GM12878 (cell line): Measurements from ENCODE around the gene CALN1.

Experiments used
- CEBPB ChIP-seq, 2 experiments: fragments of 150-350 bp in 1 of 2; IDR thresholded peaks; 2 replicates each; pipeline ENCODE4 v1.6.1; 2012 to 2014; ENCODE audit warnings: low read depth in 2 of 2, low read length in 2 of 2, borderline replicate concordance in 1 of 2, inconsistent platforms in 1 of 2
- CHD4 ChIP-seq: fragments of 200-600 bp; sonication (generic); IDR thresholded peaks from 2 replicates; pipeline ENCODE4 v1.6.1; 2016; ENCODE audit warnings: mild to moderate bottlenecking
- CREB1 ChIP-seq: IDR thresholded peaks from 2 replicates; pipeline ENCODE4 v1.6.1; 2012; ENCODE audit warnings: low read depth, mild to moderate bottlenecking, inconsistent platforms
- EZH2 ChIP-seq: IDR thresholded peaks from 2 replicates; pipeline ENCODE4 v1.6.1; 2012; ENCODE audit warnings: low read depth, mild to moderate bottlenecking, control low read depth, inconsistent platforms, low read length, borderline replicate concordance; ENCODE audit not compliant: control insufficient read depth
- MYC ChIP-seq: IDR thresholded peaks from 2 replicates; pipeline ENCODE4 v1.6.1; 2011; ENCODE audit warnings: mild to moderate bottlenecking, low read length, moderate library complexity, inconsistent platforms; ENCODE audit not compliant: insufficient read depth, insufficient replicate concordance, insufficient read length, severe bottlenecking
- SMARCA5 ChIP-seq: fragments of 450-650 bp; IDR thresholded peaks from 2 replicates; pipeline ENCODE4 v1.6.1; 2017; ENCODE audit warnings: mild to moderate bottlenecking
- TF ChIP-seq, protein P1 (sequence below), 3 experiments: IDR thresholded peaks in 2 of 3; conservative IDR thresholded peaks in 1 of 3; 2 replicates each; pipeline ENCODE4 v1.5.1; 2011; ENCODE audit warnings: low read depth in 3 of 3, low read length in 3 of 3, mild to moderate bottlenecking in 3 of 3, control low read depth in 2 of 3, moderate library complexity in 2 of 3, inconsistent platforms in 1 of 3, mixed read lengths in 1 of 3; ENCODE audit not compliant: control insufficient read depth in 2 of 3, insufficient read depth in 1 of 3; ENCODE audit errors: extremely low read depth in 1 of 3

GRCh38 chr7:71777278-71777677 lies 634.9 kb downstream of the CALN1 start:
- TF ChIP-seq CHD4 (no peak), MYC (no peak), CEBPB (IDR thresholded peaks at IDR 0.05; ENCODE audit: borderline replicate concordance in 1 of 2, low read depth in 2 of 2, low read length in 2 of 2) (no peak), CREB1 (no peak), EZH2 (no peak), SMARCA5 (no peak)
- TF ChIP-seq, protein P1, sequence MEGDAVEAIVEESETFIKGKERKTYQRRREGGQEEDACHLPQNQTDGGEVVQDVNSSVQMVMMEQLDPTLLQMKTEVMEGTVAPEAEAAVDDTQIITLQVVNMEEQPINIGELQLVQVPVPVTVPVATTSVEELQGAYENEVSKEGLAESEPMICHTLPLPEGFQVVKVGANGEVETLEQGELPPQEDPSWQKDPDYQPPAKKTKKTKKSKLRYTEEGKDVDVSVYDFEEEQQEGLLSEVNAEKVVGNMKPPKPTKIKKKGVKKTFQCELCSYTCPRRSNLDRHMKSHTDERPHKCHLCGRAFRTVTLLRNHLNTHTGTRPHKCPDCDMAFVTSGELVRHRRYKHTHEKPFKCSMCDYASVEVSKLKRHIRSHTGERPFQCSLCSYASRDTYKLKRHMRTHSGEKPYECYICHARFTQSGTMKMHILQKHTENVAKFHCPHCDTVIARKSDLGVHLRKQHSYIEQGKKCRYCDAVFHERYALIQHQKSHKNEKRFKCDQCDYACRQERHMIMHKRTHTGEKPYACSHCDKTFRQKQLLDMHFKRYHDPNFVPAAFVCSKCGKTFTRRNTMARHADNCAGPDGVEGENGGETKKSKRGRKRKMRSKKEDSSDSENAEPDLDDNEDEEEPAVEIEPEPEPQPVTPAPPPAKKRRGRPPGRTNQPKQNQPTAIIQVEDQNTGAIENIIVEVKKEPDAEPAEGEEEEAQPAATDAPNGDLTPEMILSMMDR (IDR thresholded peaks at IDR 0.05 in 2 of 3, conservative IDR thresholded peaks at IDR 0.05 in 1 of 3; ENCODE audit: control insufficient read depth in 2 of 3, extremely low read depth in 1 of 3, insufficient read depth in 1 of 3, low read depth in 3 of 3, low read length in 3 of 3) = no peak
